ENCODE data around the gene SLC27A2.

DNA sequence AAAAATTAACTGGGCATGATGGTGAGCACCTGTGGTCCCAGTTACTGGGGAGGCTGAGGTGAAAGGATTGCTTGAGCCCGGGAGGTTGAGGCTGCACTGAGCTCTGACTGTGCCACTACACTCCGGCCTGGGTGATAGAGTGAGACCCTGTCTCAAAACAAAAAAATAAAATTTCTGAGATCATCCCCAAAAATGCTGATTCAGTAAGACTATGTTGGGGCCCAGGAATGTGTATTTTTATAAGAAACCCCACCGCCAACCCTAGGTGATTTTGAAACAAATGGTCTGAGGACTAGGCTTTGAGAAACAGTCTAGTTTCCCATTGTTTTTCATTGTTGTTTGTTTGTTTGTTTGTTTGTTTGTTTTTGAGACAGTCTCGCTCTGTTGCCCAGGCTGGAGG is 4.1 kb downstream of the SLC27A2 start:
- TF ChIP-seq CTCF (conservative IDR thresholded peaks at IDR 0.05; ENCODE audit: low read depth, low read length) (no peak), EZH2 (IDR thresholded peaks at IDR 0.05; ENCODE audit: borderline replicate concordance, low read depth, low read length, poor library complexity, severe bottlenecking) (no peak)
